GM12873 (cell line): Measurements from ENCODE around the gene RUSF1.

ENCODE experiments used
- TF ChIP-seq, protein P1 (sequence below): IDR thresholded peaks from 2 replicates; pipeline ENCODE4 v1.5.1; 2012; ENCODE audit warnings: low read depth, mild to moderate bottlenecking, moderate library complexity, low read length, control low read depth; ENCODE audit not compliant: insufficient read depth; ENCODE audit errors: missing control alignments

RUSF1 gene

DNA sequence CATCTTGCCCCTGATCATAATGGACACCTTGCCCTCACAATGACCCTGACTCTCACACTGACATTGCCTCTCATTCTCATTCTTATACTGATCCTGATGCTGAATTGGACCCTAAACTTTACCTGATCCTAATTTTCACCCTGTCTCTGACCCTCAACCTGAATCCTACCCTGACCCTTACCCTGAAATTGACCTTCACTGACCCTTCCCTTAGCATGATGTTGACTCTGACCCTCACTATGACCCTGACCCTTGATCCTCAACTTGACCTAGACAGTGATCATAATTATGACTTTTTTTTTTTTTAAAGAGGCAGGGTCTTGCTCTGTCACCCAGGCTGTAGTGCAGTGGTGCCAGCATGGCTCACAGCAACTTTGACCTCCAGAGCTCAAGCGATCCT lies 22.9 kb upstream of the RUSF1 start:
- TF ChIP-seq, protein P1, sequence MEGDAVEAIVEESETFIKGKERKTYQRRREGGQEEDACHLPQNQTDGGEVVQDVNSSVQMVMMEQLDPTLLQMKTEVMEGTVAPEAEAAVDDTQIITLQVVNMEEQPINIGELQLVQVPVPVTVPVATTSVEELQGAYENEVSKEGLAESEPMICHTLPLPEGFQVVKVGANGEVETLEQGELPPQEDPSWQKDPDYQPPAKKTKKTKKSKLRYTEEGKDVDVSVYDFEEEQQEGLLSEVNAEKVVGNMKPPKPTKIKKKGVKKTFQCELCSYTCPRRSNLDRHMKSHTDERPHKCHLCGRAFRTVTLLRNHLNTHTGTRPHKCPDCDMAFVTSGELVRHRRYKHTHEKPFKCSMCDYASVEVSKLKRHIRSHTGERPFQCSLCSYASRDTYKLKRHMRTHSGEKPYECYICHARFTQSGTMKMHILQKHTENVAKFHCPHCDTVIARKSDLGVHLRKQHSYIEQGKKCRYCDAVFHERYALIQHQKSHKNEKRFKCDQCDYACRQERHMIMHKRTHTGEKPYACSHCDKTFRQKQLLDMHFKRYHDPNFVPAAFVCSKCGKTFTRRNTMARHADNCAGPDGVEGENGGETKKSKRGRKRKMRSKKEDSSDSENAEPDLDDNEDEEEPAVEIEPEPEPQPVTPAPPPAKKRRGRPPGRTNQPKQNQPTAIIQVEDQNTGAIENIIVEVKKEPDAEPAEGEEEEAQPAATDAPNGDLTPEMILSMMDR, result no peak

DNA sequence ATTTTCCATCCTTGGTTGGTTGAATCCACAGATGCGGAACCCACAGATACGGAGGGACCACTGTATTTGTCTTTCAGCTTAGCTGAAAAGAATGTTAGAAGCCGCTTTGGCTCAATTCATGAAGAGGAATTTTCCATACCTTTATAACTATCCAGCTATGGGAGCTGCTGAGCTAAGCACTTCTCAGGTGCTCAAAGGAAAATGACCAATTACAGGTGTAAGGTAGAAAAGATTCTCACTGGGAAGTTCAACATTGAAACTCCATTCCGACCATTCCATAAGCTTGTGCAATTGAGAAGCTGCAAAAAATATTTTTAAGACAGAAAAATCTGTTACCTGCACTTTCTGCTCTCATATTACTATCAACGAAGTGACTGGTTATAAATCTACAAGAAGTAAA lies 22.2 kb upstream of the RUSF1 start:
- TF ChIP-seq, protein P1, result no peak

DNA sequence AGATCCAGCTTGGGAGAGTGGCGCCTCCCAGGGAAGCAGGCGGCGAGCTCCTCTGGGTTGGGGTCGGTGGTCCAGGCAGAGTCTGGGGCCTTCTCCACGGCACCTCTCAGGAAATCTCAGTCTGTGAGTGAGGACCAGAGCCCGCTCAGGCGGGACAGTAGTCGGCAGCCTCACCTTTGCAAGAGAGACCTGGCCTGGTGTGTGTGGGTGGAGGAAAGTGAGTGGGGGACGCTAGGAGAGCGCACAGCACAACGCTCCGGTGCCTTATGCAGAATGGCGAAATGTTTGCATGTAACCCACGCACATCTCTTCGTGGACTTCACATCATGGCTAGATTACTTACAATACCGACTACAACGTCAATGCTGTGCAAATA lies 21.7 kb upstream of the RUSF1 start:
- TF ChIP-seq, protein P1, result no peak

- TF ChIP-seq, protein P1, result no peak
These were observed 21.1 kb upstream of the RUSF1 start for GRCh38 chr16:31529108-31529936.

DNA sequence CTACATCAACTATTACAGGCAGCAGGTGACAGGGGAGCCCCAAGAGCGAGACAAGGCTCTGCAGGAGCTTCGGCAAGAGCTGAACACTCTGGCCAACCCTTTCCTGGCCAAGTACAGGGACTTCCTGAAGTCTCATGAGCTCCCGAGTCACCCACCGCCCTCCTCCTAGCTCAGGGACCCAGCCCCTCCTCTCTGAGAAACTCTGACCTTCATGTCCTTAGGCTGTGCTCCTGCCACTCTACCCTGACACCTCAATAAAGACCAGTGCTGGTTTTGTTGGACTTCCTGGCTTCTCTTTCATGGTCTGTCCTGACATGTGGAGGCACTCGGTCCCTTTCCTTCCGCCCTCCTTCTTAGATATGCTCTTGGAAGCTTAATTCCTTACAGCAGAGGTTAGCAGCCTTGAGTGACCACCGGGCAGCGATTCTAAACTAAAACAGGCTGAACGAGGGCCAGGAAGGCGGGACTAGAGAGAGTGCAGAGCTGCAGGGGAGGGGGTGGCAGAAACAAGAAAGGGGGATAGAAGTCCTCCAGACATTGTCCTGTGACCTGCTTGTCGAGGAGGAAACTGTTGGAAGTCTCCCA lies 20.4 kb upstream of the RUSF1 start:
- TF ChIP-seq, protein P1, result no peak

GRCh38 chr16:31527734-31528274 lies 19.6 kb upstream of the RUSF1 start, which contains the start of gene AHSP:
Gene AHSP (plus strand): TSS chr16:31527900. CDS start chr16:31528140, 240 bp downstream.
- TF ChIP-seq, protein P1, result no peak

DNA sequence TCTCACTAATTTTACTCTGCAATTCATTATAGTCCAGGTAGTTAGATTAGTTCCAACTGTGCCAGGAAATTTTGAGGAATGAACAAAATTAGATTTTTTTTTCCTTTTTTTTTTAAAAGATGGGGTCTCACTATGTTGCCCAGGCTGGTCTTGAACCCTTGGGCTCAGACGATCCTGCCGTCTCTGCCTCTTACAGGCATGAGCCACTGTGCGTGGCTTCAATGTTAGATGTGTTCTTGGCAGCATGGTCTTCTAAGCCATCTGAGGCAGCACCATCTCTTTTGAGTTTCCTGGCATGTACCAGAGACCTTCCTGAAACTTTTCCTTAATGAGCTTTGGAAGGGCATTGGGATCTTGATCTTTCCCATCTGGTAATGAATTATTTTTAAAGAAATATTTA lies 16.9 kb upstream of the RUSF1 start:
- TF ChIP-seq, protein P1, result no peak
